Panc1 (cell line): ENCODE measurements around the gene PACSIN1.

Experiments used
- POLR2AphosphoS5 ChIP-seq: IDR thresholded peaks from 2 replicates; pipeline ENCODE4 v1.6.1; 2012; ENCODE audit warnings: mild to moderate bottlenecking, low read depth, low read length, moderate library complexity
- SIN3A ChIP-seq: IDR thresholded peaks from 2 replicates; pipeline ENCODE4 v1.6.1; 2012; ENCODE audit warnings: low read depth, mild to moderate bottlenecking, low read length, moderate library complexity, borderline replicate concordance; ENCODE audit not compliant: insufficient read depth
- TCF7L2 ChIP-seq: IDR thresholded peaks from 2 replicates; pipeline ENCODE4 v1.6.1; 2011; ENCODE audit warnings: mild to moderate bottlenecking, low read depth, low read length, inconsistent platforms
- TF ChIP-seq, protein P1 (sequence below), 2 experiments: IDR thresholded peaks; 2 replicates each; pipeline ENCODE4 v1.6.1; 2011 to 2012; ENCODE audit warnings: low read depth in 2 of 2, control low read depth in 1 of 2, low read length in 1 of 2, mild to moderate bottlenecking in 1 of 2, moderate library complexity in 1 of 2; ENCODE audit not compliant: insufficient read depth in 1 of 2
- TF ChIP-seq, protein P2 (sequence below): fragments of 450-650 bp; IDR thresholded peaks from 2 replicates; pipeline ENCODE4 v1.5.1; 2017; ENCODE audit warnings: mild to moderate bottlenecking

DNA sequence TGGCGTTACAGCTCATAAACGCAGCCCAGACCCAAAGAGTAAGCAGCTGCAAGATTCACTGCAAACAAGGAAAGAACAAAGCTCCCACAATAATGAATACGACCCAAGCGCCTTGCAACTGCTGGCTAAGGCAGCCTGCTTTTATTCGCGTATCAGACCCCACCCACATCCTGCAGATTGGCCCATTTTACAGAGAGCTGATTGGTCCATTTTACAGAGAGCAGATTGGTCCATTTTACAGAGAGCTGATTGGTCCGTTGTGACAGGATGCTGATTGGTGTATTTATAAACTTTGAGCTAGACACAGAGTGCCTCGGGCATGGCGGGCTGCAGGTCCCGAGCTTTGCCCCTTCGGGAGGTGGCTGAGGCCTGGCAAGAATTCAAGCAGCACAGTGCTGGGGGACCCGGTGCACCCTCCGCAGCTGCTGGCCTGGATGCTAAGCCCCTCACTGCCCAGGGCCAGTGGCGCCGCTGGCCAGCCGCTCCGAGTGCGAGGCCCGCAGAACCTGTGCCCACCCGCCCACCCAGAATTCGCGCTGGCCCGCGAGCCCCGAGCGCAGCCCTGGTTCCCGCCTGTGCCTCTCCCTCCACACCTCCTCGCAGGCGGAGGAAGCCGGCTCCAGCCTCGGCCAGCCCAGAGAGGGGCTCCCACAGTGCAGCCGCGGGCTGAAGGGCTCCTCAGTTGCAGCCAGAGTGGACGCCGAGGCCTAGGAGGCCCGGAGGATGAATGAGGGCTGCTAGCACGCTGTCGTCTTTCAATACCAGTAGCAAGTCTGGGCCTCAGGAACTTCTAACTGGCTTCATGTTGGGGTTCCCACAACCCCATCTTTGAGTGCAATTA, 28.9 kb upstream of the PACSIN1 start:
- TF ChIP-seq, protein P1, sequence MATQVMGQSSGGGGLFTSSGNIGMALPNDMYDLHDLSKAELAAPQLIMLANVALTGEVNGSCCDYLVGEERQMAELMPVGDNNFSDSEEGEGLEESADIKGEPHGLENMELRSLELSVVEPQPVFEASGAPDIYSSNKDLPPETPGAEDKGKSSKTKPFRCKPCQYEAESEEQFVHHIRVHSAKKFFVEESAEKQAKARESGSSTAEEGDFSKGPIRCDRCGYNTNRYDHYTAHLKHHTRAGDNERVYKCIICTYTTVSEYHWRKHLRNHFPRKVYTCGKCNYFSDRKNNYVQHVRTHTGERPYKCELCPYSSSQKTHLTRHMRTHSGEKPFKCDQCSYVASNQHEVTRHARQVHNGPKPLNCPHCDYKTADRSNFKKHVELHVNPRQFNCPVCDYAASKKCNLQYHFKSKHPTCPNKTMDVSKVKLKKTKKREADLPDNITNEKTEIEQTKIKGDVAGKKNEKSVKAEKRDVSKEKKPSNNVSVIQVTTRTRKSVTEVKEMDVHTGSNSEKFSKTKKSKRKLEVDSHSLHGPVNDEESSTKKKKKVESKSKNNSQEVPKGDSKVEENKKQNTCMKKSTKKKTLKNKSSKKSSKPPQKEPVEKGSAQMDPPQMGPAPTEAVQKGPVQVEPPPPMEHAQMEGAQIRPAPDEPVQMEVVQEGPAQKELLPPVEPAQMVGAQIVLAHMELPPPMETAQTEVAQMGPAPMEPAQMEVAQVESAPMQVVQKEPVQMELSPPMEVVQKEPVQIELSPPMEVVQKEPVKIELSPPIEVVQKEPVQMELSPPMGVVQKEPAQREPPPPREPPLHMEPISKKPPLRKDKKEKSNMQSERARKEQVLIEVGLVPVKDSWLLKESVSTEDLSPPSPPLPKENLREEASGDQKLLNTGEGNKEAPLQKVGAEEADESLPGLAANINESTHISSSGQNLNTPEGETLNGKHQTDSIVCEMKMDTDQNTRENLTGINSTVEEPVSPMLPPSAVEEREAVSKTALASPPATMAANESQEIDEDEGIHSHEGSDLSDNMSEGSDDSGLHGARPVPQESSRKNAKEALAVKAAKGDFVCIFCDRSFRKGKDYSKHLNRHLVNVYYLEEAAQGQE (IDR thresholded peaks at IDR 0.05; ENCODE audit: insufficient read depth in 1 of 2, low read depth in 2 of 2, low read length in 1 of 2): no peak
- TF ChIP-seq, protein P2, sequence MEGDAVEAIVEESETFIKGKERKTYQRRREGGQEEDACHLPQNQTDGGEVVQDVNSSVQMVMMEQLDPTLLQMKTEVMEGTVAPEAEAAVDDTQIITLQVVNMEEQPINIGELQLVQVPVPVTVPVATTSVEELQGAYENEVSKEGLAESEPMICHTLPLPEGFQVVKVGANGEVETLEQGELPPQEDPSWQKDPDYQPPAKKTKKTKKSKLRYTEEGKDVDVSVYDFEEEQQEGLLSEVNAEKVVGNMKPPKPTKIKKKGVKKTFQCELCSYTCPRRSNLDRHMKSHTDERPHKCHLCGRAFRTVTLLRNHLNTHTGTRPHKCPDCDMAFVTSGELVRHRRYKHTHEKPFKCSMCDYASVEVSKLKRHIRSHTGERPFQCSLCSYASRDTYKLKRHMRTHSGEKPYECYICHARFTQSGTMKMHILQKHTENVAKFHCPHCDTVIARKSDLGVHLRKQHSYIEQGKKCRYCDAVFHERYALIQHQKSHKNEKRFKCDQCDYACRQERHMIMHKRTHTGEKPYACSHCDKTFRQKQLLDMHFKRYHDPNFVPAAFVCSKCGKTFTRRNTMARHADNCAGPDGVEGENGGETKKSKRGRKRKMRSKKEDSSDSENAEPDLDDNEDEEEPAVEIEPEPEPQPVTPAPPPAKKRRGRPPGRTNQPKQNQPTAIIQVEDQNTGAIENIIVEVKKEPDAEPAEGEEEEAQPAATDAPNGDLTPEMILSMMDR: no peak
- TF ChIP-seq POLR2AphosphoS5 (no peak), TCF7L2 (no peak), SIN3A (no peak)
